SK-N-SH (cell line): Measurements from ENCODE around the gene KIF18A. TPM values are rescaled to one million over a fixed set of nuclear protein-coding genes. Genes with fewer than 3 reads are reported as not detected.
A peak's percentile ranks its signal among the peaks of the same experiment; 100 is the strongest.

Source experiments
- CTCF ChIA-PET: fragments of 300-600, 350-600 bp; formaldehyde crosslinking; extraction: SDS; loops from one replicate; lab custom pipeline; 2021; lab: Yijun Ruan, JAX
- POLR2A ChIA-PET: fragments of 350-600 bp; sonication (Branson Sonifier 250); formaldehyde crosslinking; extraction: SDS; loops from one replicate; lab custom pipeline; 2020; ENCODE audit warnings: antibody characterized with exemption, inconsistent platforms; lab: Yijun Ruan, JAX
- DNase-seq: peaks from one replicate; pipeline ENCODE4 v3.0.0; 2012
- H2AFZ ChIP-seq: fragments of 200-600 bp; sonication (generic); 2 replicates; pipeline ENCODE4 v1.8.1; 2016; ENCODE audit warnings: antibody characterized with exemption, mild to moderate bottlenecking, low read depth
- H3F3A ChIP-seq: fragments of 200-600 bp; sonication (generic); replicated peaks from 2 replicates; pipeline ENCODE3; 2016; ENCODE audit warnings: antibody characterized with exemption, mild to moderate bottlenecking; ENCODE audit not compliant: insufficient read depth
- H3K27ac ChIP-seq, 2 experiments: fragments of 200-500 bp in 1 of 2; fragments of 200-600 bp in 1 of 2; sonication (Bioruptor generic) in 1 of 2; sonication (generic), shearing (Covaris generic) in 1 of 2; 2 replicates each; pipeline versions ENCODE4 v1.5.1 to v1.6.1; 2014 to 2016; ENCODE audit warnings: low read depth in 2 of 2, inconsistent platforms in 1 of 2, low read length in 1 of 2, mild to moderate bottlenecking in 1 of 2, mixed read lengths in 1 of 2
- H3K27me3 ChIP-seq: fragments of 200-600 bp; sonication (generic), shearing (Covaris generic); 2 replicates; pipeline ENCODE4 v1.6.1; 2016; ENCODE audit warnings: mixed run types; ENCODE audit not compliant: insufficient read depth
- H3K36me3 ChIP-seq, 2 experiments: fragments of 200-500 bp in 1 of 2; fragments of 200-600 bp in 1 of 2; sonication (Bioruptor generic) in 1 of 2; sonication (generic) in 1 of 2; replicated peaks in 1 of 2; 2 replicates each; pipeline versions ENCODE3 to v1.5.1; 2014 to 2016; ENCODE audit warnings: low read length in 1 of 2, mild to moderate bottlenecking in 1 of 2; ENCODE audit not compliant: insufficient read depth in 2 of 2, control insufficient read depth in 1 of 2
- H3K4me1 ChIP-seq, 2 experiments: fragments of 200-500 bp in 1 of 2; fragments of 200-600 bp in 1 of 2; sonication (Bioruptor generic) in 1 of 2; sonication (generic), shearing (Covaris generic) in 1 of 2; 2 replicates each; pipeline versions ENCODE4 v1.5.1 to v1.6.1; 2014 to 2016; ENCODE audit warnings: low read depth in 1 of 2, low read length in 1 of 2, mixed run types in 1 of 2; ENCODE audit not compliant: insufficient read depth in 2 of 2, control insufficient read depth in 1 of 2
- H3K4me2 ChIP-seq: fragments of 200-600 bp; sonication (generic), shearing (Covaris generic); 2 replicates; pipeline ENCODE4 v1.6.1; 2017; ENCODE audit warnings: mixed run types
- H3K4me3 ChIP-seq, 2 experiments: fragments of 200-500 bp in 1 of 2; fragments of 200-600 bp in 1 of 2; sonication (Bioruptor generic) in 1 of 2; sonication (generic), shearing (Covaris generic) in 1 of 2; 2 replicates each; pipeline versions ENCODE4 v1.5.1 to v1.8.1; 2014 to 2016; ENCODE audit warnings: low read depth in 2 of 2, inconsistent platforms in 1 of 2, low read length in 1 of 2, mild to moderate bottlenecking in 1 of 2, mixed read lengths in 1 of 2, moderate library complexity in 1 of 2
- H3K79me2 ChIP-seq: fragments of 200-600 bp; sonication (generic); 2 replicates; pipeline ENCODE4 v1.8.1; 2017; ENCODE audit warnings: mild to moderate bottlenecking; ENCODE audit not compliant: insufficient read depth
- H3K9ac ChIP-seq: fragments of 200-600 bp; sonication (generic); 2 replicates; pipeline ENCODE4 v1.6.1; 2017; ENCODE audit warnings: mixed run types
- H3K9me2 ChIP-seq: fragments of 200-600 bp; sonication (generic); 2 replicates; pipeline ENCODE4 v1.6.1; 2017; ENCODE audit warnings: mixed run types
- H3K9me3 ChIP-seq: fragments of 200-600 bp; sonication (generic); 2 replicates; pipeline ENCODE4 v1.6.1; 2017; ENCODE audit warnings: mixed run types, mild to moderate bottlenecking, moderate library complexity
- H4K20me1 ChIP-seq: fragments of 200-600 bp; sonication (generic); 2 replicates; pipeline ENCODE4 v1.6.1; 2017; ENCODE audit warnings: mild to moderate bottlenecking, mixed run types; ENCODE audit not compliant: insufficient read depth
- EP300 ChIP-seq, 2 experiments: IDR thresholded peaks; 2 replicates each; pipeline versions ENCODE4 v1.4.0 to v1.6.1; 2012; ENCODE audit warnings: borderline replicate concordance in 1 of 2, low read depth in 1 of 2, low read length in 1 of 2
- EZH2phosphoT487 ChIP-seq: fragments of 200-600 bp; sonication (generic); IDR thresholded peaks from 2 replicates; pipeline ENCODE4 v1.6.1; 2017; ENCODE audit warnings: low read depth, mixed run types, mild to moderate bottlenecking, antibody characterized with exemption, moderate library complexity, borderline replicate concordance
- FOSL2 ChIP-seq: IDR thresholded peaks from 2 replicates; pipeline ENCODE4 v1.4.0; 2012; ENCODE audit warnings: low read depth, mild to moderate bottlenecking, moderate library complexity, borderline replicate concordance
- MEF2A ChIP-seq: IDR thresholded peaks from 2 replicates; pipeline ENCODE4 v1.4.0; 2012; ENCODE audit warnings: low read depth, borderline replicate concordance
- NFIC ChIP-seq: IDR thresholded peaks from 2 replicates; pipeline ENCODE4 v1.4.0; 2012; ENCODE audit warnings: borderline replicate concordance
- RAD21 ChIP-seq: IDR thresholded peaks from 2 replicates; pipeline ENCODE4 v1.6.1; 2012; ENCODE audit warnings: mild to moderate bottlenecking, low read length
- RFX5 ChIP-seq: IDR thresholded peaks from 2 replicates; pipeline ENCODE4 v1.6.1; 2012; ENCODE audit warnings: mild to moderate bottlenecking, improper control_type of control experiment, low read length
- TAF1 ChIP-seq: IDR thresholded peaks from 2 replicates; pipeline ENCODE4 v1.6.1; 2012; ENCODE audit warnings: low read depth, mild to moderate bottlenecking, low read length, moderate library complexity, borderline replicate concordance
- TCF12 ChIP-seq: IDR thresholded peaks from 2 replicates; pipeline ENCODE4 v1.4.0; 2012
- YY1 ChIP-seq: IDR thresholded peaks from 2 replicates; pipeline ENCODE4 v1.4.0; 2012; ENCODE audit warnings: low read depth, mild to moderate bottlenecking
- WGBS: methylation state at CpG from one replicate; pipeline ENCODE4 v1.1.6; 2017; ENCODE audit warnings: low lambda C conversion rate; 5-methylcytosine and 5-hydroxymethylcytosine counted together
- polyA plus RNA-seq, 3 experiments: library from polyadenylated mRNA; depleted of rRNA; stranded (reverse); fragments of >200 nt; gene quantifications; 2 replicates each; pipeline ENCODE4 v1.2.3, GENCODE V29; 2012
- TF ChIP-seq, protein P1 (sequence below): fragments of 200-600 bp; sonication (generic); IDR thresholded peaks from 2 replicates; pipeline ENCODE4 v1.6.1; 2017; ENCODE audit warnings: antibody characterized with exemption, mild to moderate bottlenecking, moderate library complexity
- TF ChIP-seq, protein P2 (sequence below): IDR thresholded peaks from 2 replicates; pipeline ENCODE4 v1.6.1; 2012; ENCODE audit warnings: mild to moderate bottlenecking, low read depth, low read length, moderate library complexity
- TF ChIP-seq, protein P3 (sequence below): fragments of 150-350 bp; IDR thresholded peaks from 2 replicates; pipeline ENCODE4 v1.6.1; 2017; ENCODE audit warnings: antibody characterized with exemption, low read length, low read depth, borderline replicate concordance
- TF ChIP-seq, protein P4 (sequence below): IDR thresholded peaks from 2 replicates; pipeline ENCODE4; 2012

The KIF18A gene
- polyA plus RNA-seq, 1 of the 3 experiments (the other 2 are of a cell fraction): 3.8 TPM

DNA sequence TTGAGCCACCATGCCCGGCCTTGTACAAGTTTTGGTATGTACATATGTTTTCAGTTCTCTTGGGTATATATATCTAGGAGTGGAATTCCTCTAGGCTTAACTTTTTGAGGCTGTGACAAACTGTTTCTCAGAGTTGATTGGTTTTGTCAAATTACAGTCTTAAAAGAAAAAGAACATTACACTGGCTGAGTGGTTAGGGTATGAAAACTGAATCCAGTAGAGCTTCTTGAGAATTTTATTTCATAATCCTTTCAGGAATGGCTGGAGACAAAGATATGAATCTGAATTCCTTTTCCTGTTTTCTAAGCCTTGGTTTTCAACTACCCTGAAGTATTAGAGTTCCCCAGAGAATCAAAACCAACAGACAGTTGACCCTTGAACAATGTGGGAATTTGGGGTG lies 6.8 kb upstream of the KIF18A start:
- Histone ChIP-seq H4K20me1 (no peaks in the 10 kb centered on the region), H3K27ac (peak overlapping the region in 1 of 2 experiments; percentile 17; a peak in 1 of 4 replicates), H3K4me1 (peaks cover 4 to 19% of the 10 kb centered on the region in 2 experiments; a peak in 3 of 4 replicates), H3K4me2 (no peak overlapping the region), H2AFZ (no peak overlapping the region), H3K9me3 (no peaks in the 10 kb centered on the region), H3K36me3 (peaks cover 30% of the 10 kb centered on the region in 2 experiments), H3K4me3 (no peak overlapping the region), H3K9ac (no peak overlapping the region), H3F3A (no peaks in the 10 kb centered on the region), H3K79me2 (peaks cover 63% of the 10 kb centered on the region), H3K9me2 (no peaks in the 10 kb centered on the region), H3K27me3 (no peaks in the 10 kb centered on the region)
- no peak for DNase-seq
- 100% methylated on average over 1 of the region's 1 CpG for WGBS
- no peak for TF ChIP-seq TAF1
- TF ChIP-seq, protein P1, sequence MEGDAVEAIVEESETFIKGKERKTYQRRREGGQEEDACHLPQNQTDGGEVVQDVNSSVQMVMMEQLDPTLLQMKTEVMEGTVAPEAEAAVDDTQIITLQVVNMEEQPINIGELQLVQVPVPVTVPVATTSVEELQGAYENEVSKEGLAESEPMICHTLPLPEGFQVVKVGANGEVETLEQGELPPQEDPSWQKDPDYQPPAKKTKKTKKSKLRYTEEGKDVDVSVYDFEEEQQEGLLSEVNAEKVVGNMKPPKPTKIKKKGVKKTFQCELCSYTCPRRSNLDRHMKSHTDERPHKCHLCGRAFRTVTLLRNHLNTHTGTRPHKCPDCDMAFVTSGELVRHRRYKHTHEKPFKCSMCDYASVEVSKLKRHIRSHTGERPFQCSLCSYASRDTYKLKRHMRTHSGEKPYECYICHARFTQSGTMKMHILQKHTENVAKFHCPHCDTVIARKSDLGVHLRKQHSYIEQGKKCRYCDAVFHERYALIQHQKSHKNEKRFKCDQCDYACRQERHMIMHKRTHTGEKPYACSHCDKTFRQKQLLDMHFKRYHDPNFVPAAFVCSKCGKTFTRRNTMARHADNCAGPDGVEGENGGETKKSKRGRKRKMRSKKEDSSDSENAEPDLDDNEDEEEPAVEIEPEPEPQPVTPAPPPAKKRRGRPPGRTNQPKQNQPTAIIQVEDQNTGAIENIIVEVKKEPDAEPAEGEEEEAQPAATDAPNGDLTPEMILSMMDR: no peak
- POLR2A ChIA-PET: no interaction called here
- CTCF ChIA-PET: no interaction called here

DNA sequence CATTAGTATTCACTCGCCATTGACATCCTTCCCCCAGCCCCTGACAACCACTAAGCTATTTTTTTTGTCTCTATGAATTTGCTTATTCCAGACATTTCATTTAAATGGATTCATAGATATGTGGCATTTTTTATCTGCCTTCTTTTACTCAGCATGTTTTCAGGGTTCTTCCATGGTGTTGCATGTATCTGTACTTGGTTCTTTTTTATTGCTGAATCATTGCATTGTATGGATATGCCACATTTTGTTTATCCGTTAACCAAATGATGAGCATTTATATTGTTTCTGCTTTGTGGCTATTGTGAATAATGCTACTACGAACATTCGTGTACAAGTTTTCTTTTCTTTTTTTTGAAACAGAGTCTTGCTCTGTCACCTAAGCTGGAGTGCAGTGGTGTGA lies 6.2 kb upstream of the KIF18A start:
- H2AFZ ChIP-seq: no peak overlapping the region
- TF ChIP-seq, protein P2, sequence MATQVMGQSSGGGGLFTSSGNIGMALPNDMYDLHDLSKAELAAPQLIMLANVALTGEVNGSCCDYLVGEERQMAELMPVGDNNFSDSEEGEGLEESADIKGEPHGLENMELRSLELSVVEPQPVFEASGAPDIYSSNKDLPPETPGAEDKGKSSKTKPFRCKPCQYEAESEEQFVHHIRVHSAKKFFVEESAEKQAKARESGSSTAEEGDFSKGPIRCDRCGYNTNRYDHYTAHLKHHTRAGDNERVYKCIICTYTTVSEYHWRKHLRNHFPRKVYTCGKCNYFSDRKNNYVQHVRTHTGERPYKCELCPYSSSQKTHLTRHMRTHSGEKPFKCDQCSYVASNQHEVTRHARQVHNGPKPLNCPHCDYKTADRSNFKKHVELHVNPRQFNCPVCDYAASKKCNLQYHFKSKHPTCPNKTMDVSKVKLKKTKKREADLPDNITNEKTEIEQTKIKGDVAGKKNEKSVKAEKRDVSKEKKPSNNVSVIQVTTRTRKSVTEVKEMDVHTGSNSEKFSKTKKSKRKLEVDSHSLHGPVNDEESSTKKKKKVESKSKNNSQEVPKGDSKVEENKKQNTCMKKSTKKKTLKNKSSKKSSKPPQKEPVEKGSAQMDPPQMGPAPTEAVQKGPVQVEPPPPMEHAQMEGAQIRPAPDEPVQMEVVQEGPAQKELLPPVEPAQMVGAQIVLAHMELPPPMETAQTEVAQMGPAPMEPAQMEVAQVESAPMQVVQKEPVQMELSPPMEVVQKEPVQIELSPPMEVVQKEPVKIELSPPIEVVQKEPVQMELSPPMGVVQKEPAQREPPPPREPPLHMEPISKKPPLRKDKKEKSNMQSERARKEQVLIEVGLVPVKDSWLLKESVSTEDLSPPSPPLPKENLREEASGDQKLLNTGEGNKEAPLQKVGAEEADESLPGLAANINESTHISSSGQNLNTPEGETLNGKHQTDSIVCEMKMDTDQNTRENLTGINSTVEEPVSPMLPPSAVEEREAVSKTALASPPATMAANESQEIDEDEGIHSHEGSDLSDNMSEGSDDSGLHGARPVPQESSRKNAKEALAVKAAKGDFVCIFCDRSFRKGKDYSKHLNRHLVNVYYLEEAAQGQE: no peak
- no peak for TF ChIP-seq TCF12
- TF ChIP-seq EZH2phosphoT487: no peak
- no peak for TF ChIP-seq YY1
- TF ChIP-seq, protein P3, sequence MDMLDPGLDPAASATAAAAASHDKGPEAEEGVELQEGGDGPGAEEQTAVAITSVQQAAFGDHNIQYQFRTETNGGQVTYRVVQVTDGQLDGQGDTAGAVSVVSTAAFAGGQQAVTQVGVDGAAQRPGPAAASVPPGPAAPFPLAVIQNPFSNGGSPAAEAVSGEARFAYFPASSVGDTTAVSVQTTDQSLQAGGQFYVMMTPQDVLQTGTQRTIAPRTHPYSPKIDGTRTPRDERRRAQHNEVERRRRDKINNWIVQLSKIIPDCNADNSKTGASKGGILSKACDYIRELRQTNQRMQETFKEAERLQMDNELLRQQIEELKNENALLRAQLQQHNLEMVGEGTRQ: no peak
- TF ChIP-seq, protein P1: no peak
- no peak for TF ChIP-seq RFX5
- no peak for TF ChIP-seq RAD21
- no peak for TF ChIP-seq EP300 (IDR thresholded peaks at IDR 0.05; ENCODE audit: borderline replicate concordance in 1 of 2, low read depth in 1 of 2, low read length in 1 of 2)
- TF ChIP-seq FOSL2: no peak
- TF ChIP-seq MEF2A: no peak
- TF ChIP-seq NFIC: no peak
- TF ChIP-seq, protein P4, sequence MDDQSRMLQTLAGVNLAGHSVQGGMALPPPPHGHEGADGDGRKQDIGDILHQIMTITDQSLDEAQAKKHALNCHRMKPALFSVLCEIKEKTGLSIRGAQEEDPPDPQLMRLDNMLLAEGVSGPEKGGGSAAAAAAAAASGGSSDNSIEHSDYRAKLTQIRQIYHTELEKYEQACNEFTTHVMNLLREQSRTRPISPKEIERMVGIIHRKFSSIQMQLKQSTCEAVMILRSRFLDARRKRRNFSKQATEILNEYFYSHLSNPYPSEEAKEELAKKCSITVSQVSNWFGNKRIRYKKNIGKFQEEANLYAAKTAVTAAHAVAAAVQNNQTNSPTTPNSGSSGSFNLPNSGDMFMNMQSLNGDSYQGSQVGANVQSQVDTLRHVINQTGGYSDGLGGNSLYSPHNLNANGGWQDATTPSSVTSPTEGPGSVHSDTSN: no peak
- H4K20me1 ChIP-seq: no peaks in the 10 kb centered on the region
- H3K27ac ChIP-seq: no peak overlapping the region
- peaks cover 8 to 25% of the 10 kb centered on the region in 2 experiments; a peak in 3 of 4 replicates for H3K4me1 ChIP-seq
- H3K9me2 ChIP-seq: no peaks in the 10 kb centered on the region
- peaks cover 63% of the 10 kb centered on the region for H3K79me2 ChIP-seq
- no peaks in the 10 kb centered on the region for H3K9me3 ChIP-seq
- H3F3A ChIP-seq: peaks cover 6% of the 10 kb centered on the region
- POLR2A ChIA-PET: no interaction called here
- peaks cover 28 to 30% of the 10 kb centered on the region in 2 experiments for H3K36me3 ChIP-seq
- H3K27me3 ChIP-seq: no peaks in the 10 kb centered on the region
- no peak overlapping the region for H3K4me3 ChIP-seq
- WGBS: 100% methylated on average over 4 of the region's 4 CpGs
- H3K4me2 ChIP-seq: no peak overlapping the region
- CTCF ChIA-PET: no interaction called here
- no peak for DNase-seq
- H3K9ac ChIP-seq: no peak overlapping the region
